Pancreas (tissue), 10 donors: ENCODE measurements around the gene ACBD5. TPM values are rescaled to one million over a fixed set of nuclear protein-coding genes. Genes with fewer than 3 reads are reported as not detected.
"Not testable (repeated sequence)": the region's sequence is repeated elsewhere in the genome, so short reads cannot be mapped to it uniquely, and the experiment has no call there.

Experiments
- ATAC-seq, 4 donors: fragments of 200-7000 bp; cut with Tn5 transposase; one replicate each; pipeline versions ENCODE4 v1.8.0 to v1.9.1; 2020; ENCODE audit warnings: mild to moderate bottlenecking in 4 of 4, moderate library complexity in 4 of 4
- DNase-seq, 6 donors: peaks; one replicate each; pipeline ENCODE4 v3.0.0-alpha.2; 2020
- FAIRE-seq: peaks from 2 replicates; lab custom pipeline; 2012; peaks lifted over from hg19 to GRCh38; lab: Jason Lieb, UNC
- H3K27ac ChIP-seq, 4 donors: fragments of 200-600 bp; sonication (generic); 1 replicate in 3 of 4; 2 replicates in 1 of 4; pipeline versions ENCODE4 v1.5.0 to v1.8.0; 2020
- H3K27me3 ChIP-seq, 4 donors: fragments of 200-600 bp; one replicate each; pipeline ENCODE4 v1.8.0; 2021
- H3K36me3 ChIP-seq, 3 donors: fragments of 200-600 bp; sonication (generic) in 1 of 3; one replicate each; pipeline versions ENCODE4 v1.5.0 to v1.8.0; 2020 to 2021
- H3K4me1 ChIP-seq, 3 donors: fragments of 200-600 bp; one replicate each; pipeline ENCODE4 v1.8.0; 2021
- H3K4me3 ChIP-seq, 4 donors: fragments of 200-600 bp; sonication (generic) in 2 of 4; one replicate each; pipeline versions ENCODE4 v1.5.0 to v1.8.0; 2020 to 2021
- H3K9me3 ChIP-seq, 4 donors: fragments of 200-600 bp; one replicate each; pipeline ENCODE4 v1.8.0; 2021
- CTCF ChIP-seq, 4 donors: fragments of 200-600 bp; sonication (generic) in 3 of 4; IDR thresholded peaks; one replicate each; pipeline versions ENCODE4 v1.5.0 to v1.8.0; 2021; ENCODE audit warnings: antibody characterized with exemption in 4 of 4
- WGBS, 2 donors: extraction: QIAGEN DNeasy Blood & Tissue Kit; methylation state at CpG; one replicate each; pipeline ENCODE4 v1.1.7; 2013; 5-methylcytosine and 5-hydroxymethylcytosine counted together
- intact Hi-C, 3 donors: fragments of 100-400 bp; cut with DNase I; formaldehyde crosslinking; loops; one replicate each; pipeline versions ENCODE4 v1.11.1 to v1.14.2; 2022
- polyA plus RNA-seq, 2 donors: library from polyadenylated mRNA; stranded (reverse); fragments of 200-250 nt; gene quantifications; one replicate each; pipeline ENCODE4 v1.2.3, GENCODE V29; 2013
- total RNA-seq, 6 donors: library from RNA; stranded (reverse); fragmentation: NEBNext Ultra II Directional in 4 of 6; extraction: Animal tissue kit (Norgen Biotek cat#: 25700) in 4 of 6; gene quantifications; one replicate each; pipeline versions ENCODE4 v1.2.1 to v1.2.4, GENCODE V29; 2021 to 2023
- donor health status: healthy with polysubstance abuse.
- donor health status: DM: no; HTN: no; CAD: no; lungs with moderate emphysema.
- donor health status: DM: no; HTN: no; CAD: no.
- donor health status: control.
- donor health status: control.
- donor health status: Bipolar disorder and iron deficiency.
- donor health status: DM: yes; HTN: yes; CAD: no.
- donor health status: DM: no; HTN: no; CAD: no.
- donor health status: DM: no; HTN: no; CAD: no.
- donor health status: DM: yes; HTN: yes; CAD: no.

Gene ACBD5
- total and polyA plus RNA-seq, 8 donors: 5.2 to 14.7 (median 9.2) TPM

GRCh38 chr10:27188259-27188658, 52.3 kb downstream of the ACBD5 start:
- Histone ChIP-seq H3K27ac (no peak overlapping the region), H3K9me3 (no peaks in the 10 kb centered on the region), H3K27me3 (no peaks in the 10 kb centered on the region), H3K4me3 (no peak overlapping the region), H3K4me1 (no peaks in the 10 kb centered on the region), H3K36me3 (peaks cover 0 to 4% (median 0%) of the 10 kb centered on the region in 3 donors)
- FAIRE-seq (no peak), ATAC-seq (no peak), DNase-seq (no peak)
- 78 to 88% methylated on average over 1 of the region's 1 CpG for WGBS, 2 donors
- intact Hi-C loops: no loop called here
- TF ChIP-seq CTCF (IDR thresholded peaks at IDR 0.05): no peak

- 83 to 92% methylated on average over 4 of the region's 4 CpGs for WGBS, 2 donors
- intact Hi-C loops: no loop called here
- Histone ChIP-seq H3K27ac (no peak overlapping the region), H3K4me3 (no peak overlapping the region), H3K36me3 (peaks cover 0 to 21% (median 20%) of the 10 kb centered on the region in 3 donors), H3K9me3 (no peaks in the 10 kb centered on the region), H3K4me1 (no peaks in the 10 kb centered on the region), H3K27me3 (no peaks in the 10 kb centered on the region)
- ATAC-seq (no peak), DNase-seq (no peak), FAIRE-seq (no peak)
- no peak for TF ChIP-seq CTCF (IDR thresholded peaks at IDR 0.05)
Observed at GRCh38 chr10:27169849-27170248, 70.7 kb downstream of the ACBD5 start.

- no peak for TF ChIP-seq CTCF (IDR thresholded peaks at IDR 0.05)
- no peak for DNase-seq
- Histone ChIP-seq H3K36me3 (peaks cover 0 to 9% (median 3%) of the 10 kb centered on the region in 3 donors), H3K4me1 (peaks cover 0 to 7% (median 0%) of the 10 kb centered on the region in 3 donors), H3K4me3 (no peak overlapping the region), H3K27ac (no peak overlapping the region), H3K9me3 (no peaks in the 10 kb centered on the region), H3K27me3 (no peaks in the 10 kb centered on the region)
- ATAC-seq: no peak
- intact Hi-C loops: no loop called here
- no peak for FAIRE-seq
Observed at GRCh38 chr10:27158421-27158820, 82.2 kb downstream of the ACBD5 start.

GRCh38 chr10:27157150-27157549, 83.4 kb downstream of the ACBD5 start:
- H3K9me3 ChIP-seq: no peaks in the 10 kb centered on the region
- H3K4me3 ChIP-seq: no peak overlapping the region
- no peak for FAIRE-seq
- no peak for TF ChIP-seq CTCF (IDR thresholded peaks at IDR 0.05)
- 78 to 84% methylated on average over 2 of the region's 2 CpGs for WGBS, 2 donors
- no peak overlapping the region for H3K27ac ChIP-seq
- H3K36me3 ChIP-seq: peaks cover 0 to 9% (median 3%) of the 10 kb centered on the region in 3 donors
- ATAC-seq: no peak
- peaks cover 0 to 19% (median 8%) of the 10 kb centered on the region in 3 donors for H3K4me1 ChIP-seq
- intact Hi-C loops: no loop called here
- no peaks in the 10 kb centered on the region for H3K27me3 ChIP-seq
- DNase-seq: no peak

GRCh38 chr10:27156566-27156965, 84.0 kb downstream of the ACBD5 start:
- peak overlapping the region in 1 of 4 donors; percentile 83 for H3K4me3 ChIP-seq
- 88 to 89% methylated on average over 17 of the region's 17 CpGs for WGBS, 2 donors
- H3K9me3 ChIP-seq, intact Hi-C loops, ATAC-seq, H3K27me3 ChIP-seq, DNase-seq, H3K36me3 ChIP-seq, FAIRE-seq: not testable (repeated sequence)
- peak overlapping the region in 2 of 4 donors; percentile 99 for H3K27ac ChIP-seq
- H3K4me1 ChIP-seq: peaks cover 0 to 20% (median 13%) of the 10 kb centered on the region in 3 donors
